Activated B cell treated with CpG ODN at 0.5 μM for 24 hours (primary cell): ENCODE results near the gene SLC35F2. TPM values are rescaled to one million over a fixed set of nuclear protein-coding genes. Genes with fewer than 3 reads are reported as not detected.

Experiments
- ATAC-seq: fragments of 200-7000 bp; cut with Tn5 transposase; one replicate; pipeline ENCODE4 v1.10.0; 2021; ENCODE audit warnings: low read depth, mild to moderate bottlenecking, moderate library complexity
- CTCF ChIA-PET: fragments of 350-600 bp; sonication (Branson Sonifier 250); formaldehyde crosslinking; loops from one replicate; lab custom pipeline; 2021; ENCODE audit warnings: antibody characterized with exemption; lab: Charles Lee
- POLR2A ChIA-PET: fragments of 350-600 bp; sonication (Branson Sonifier 250); formaldehyde crosslinking; loops from one replicate; lab custom pipeline; 2021; ENCODE audit warnings: antibody characterized with exemption; lab: Charles Lee
- DNase-seq: peaks from one replicate; pipeline ENCODE4 v3.0.0; 2022
- H3K27ac Mint-ChIP-seq: one replicate; pipeline ENCODE4 v1.8.0; 2020; ENCODE audit warnings: mixed read lengths
- H3K27me3 Mint-ChIP-seq: one replicate; pipeline ENCODE4 v1.8.0; 2021; ENCODE audit warnings: mixed read lengths
- H3K36me3 Mint-ChIP-seq: one replicate; pipeline ENCODE4 v1.8.0; 2021; ENCODE audit warnings: low read depth, mixed read lengths
- H3K4me1 Mint-ChIP-seq: one replicate; pipeline ENCODE4 v1.8.0; 2021; ENCODE audit warnings: mixed read lengths
- H3K4me3 Mint-ChIP-seq: one replicate; pipeline ENCODE4 v1.8.0; 2020; ENCODE audit warnings: mild to moderate bottlenecking, mixed read lengths
- H3K9me3 Mint-ChIP-seq: one replicate; pipeline ENCODE4 v1.8.0; 2020; ENCODE audit warnings: mixed read lengths
- CTCF ChIP-seq: fragments of 200-600 bp; IDR thresholded peaks from one replicate; pipeline ENCODE4 v1.8.0; 2022; ENCODE audit warnings: antibody characterized with exemption, mild to moderate bottlenecking
- intact Hi-C: fragments of 100-400 bp; cut with micrococcal nuclease; formaldehyde crosslinking; loops from one replicate; pipeline ENCODE4 v1.15.1; 2024
- total RNA-seq: library from RNA; stranded (reverse); gene quantifications from 2 replicates; pipeline ENCODE4 v1.2.3, GENCODE V29; 2022

Gene SLC35F2
- total RNA-seq, 1 donor from 2014 or later: 21.9 TPM

- CTCF ChIA-PET: interaction anchor here (2.0 kb wide), 1 partner anchor 12 kb away, joined by 7 read pairs; no protein-coding TSS in a partner anchor
- POLR2A ChIA-PET: interaction anchor here (0.6 to 1.9 kb wide), 2 partner anchors 9 to 11 kb away, joined by 3 to 5 read pairs; no protein-coding TSS in a partner anchor
Observed at GRCh38 chr11:107851704-107852310, 6.8 kb downstream of the SLC35F2 start.

GRCh38 chr11:107849790-107850189 is 8.8 kb downstream of the SLC35F2 start:
- no peak overlapping the region for H3K4me3 Mint-ChIP-seq
- no peak for TF ChIP-seq CTCF
- ChIA-PET CTCF (no interaction called here), POLR2A (no interaction called here)
- no peaks in the 10 kb centered on the region for H3K9me3 Mint-ChIP-seq
- intact Hi-C loops: no loop called here
- peaks cover 28% of the 10 kb centered on the region for H3K4me1 Mint-ChIP-seq
- H3K27me3 Mint-ChIP-seq: no peaks in the 10 kb centered on the region
- peaks cover 6% of the 10 kb centered on the region for H3K36me3 Mint-ChIP-seq
- no peak for DNase-seq
- H3K27ac Mint-ChIP-seq: peak overlapping the region; percentile 25
- peak; percentile 21 for ATAC-seq

More at GRCh38 chr11:107851704-107852310, 6.8 kb downstream of the SLC35F2 start:
- no peak overlapping the region for H3K27ac Mint-ChIP-seq
- H3K36me3 Mint-ChIP-seq: peaks cover 9% of the 10 kb centered on the region
- peaks cover 34% of the 10 kb centered on the region for H3K4me1 Mint-ChIP-seq
- H3K27me3 Mint-ChIP-seq: no peaks in the 10 kb centered on the region
- DNase-seq (no peak), ATAC-seq (no peak)
- H3K9me3 Mint-ChIP-seq: no peaks in the 10 kb centered on the region
- TF ChIP-seq CTCF: no peak
- intact Hi-C loops: no loop called here
- no peak overlapping the region for H3K4me3 Mint-ChIP-seq

DNA sequence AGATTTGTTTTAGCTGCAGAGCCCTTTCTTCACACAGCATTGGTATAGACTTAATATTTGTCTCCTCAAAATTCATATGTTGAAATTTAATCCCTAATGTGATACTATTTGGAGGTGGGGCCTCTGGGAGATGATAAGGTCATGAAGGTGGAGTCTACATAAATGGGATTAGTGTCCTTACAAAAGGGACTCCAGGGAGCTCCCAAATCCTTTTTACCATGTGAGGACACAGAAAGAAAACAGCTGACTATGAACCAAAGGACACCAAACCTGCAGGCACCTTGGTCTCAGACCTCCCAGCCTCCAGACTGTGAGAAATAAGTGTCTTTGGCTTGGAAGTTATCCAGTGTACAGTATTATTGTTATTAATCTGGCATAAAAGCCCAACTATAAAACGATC is 10.2 kb downstream of the SLC35F2 start:
- Mint-ChIP-seq H3K4me3 (no peak overlapping the region), H3K27me3 (no peaks in the 10 kb centered on the region), H3K4me1 (peaks cover 30% of the 10 kb centered on the region), H3K27ac (no peak overlapping the region), H3K36me3 (peaks cover 9% of the 10 kb centered on the region), H3K9me3 (no peaks in the 10 kb centered on the region)
- intact Hi-C loops: loop anchor here (1.0 kb wide), 1 partner anchor 10 kb away; the partner anchor contains the start of gene SLC35F2
- CTCF ChIA-PET: no interaction called here
- POLR2A ChIA-PET: interaction anchor here (0.9 kb wide), 1 partner anchor 391 kb away, joined by 3 read pairs; the partner anchor contains the start of gene CWF19L2
- no peak for ATAC-seq
- DNase-seq: no peak
- TF ChIP-seq CTCF: no peak

DNA sequence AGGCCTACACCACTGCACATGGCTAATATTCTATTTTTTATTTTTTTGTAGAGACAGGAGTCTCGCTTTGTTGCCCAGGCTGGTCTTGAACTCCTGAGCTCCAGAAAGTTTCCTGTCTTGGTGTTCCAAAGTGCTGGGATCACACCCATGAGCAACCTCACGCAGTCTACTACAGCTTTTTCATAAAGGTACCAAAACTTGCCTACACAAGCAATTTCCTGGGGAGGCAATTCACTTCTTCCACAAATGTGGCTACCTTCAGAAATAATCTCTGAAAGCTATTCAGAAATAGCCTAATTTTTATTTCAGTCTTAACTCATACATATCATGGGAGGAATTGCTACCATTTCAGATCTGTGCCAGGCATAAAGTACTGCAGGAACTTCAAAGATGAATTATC is 11.4 kb downstream of the SLC35F2 start:
- POLR2A ChIA-PET: interaction anchor here (0.6 to 0.7 kb wide), 2 partner anchors 17 to 44 kb away, joined by 3 to 4 read pairs; no protein-coding TSS in a partner anchor
- CTCF ChIA-PET: no interaction called here
- intact Hi-C loops: loop anchor here (1.0 kb wide), 1 partner anchor 78 kb away; no protein-coding TSS in a partner anchor
- DNase-seq (no peak), ATAC-seq (no peak)
- peaks cover 12% of the 10 kb centered on the region for H3K36me3 Mint-ChIP-seq
- H3K4me3 Mint-ChIP-seq: no peak overlapping the region
- peaks cover 39% of the 10 kb centered on the region for H3K4me1 Mint-ChIP-seq
- no peak overlapping the region for H3K27ac Mint-ChIP-seq
- H3K9me3 Mint-ChIP-seq: no peaks in the 10 kb centered on the region
- H3K27me3 Mint-ChIP-seq: no peaks in the 10 kb centered on the region
- no peak for TF ChIP-seq CTCF

GRCh38 chr11:107844041-107844440 is 14.5 kb downstream of the SLC35F2 start:
- no peaks in the 10 kb centered on the region for H3K27me3 Mint-ChIP-seq
- H3K4me1 Mint-ChIP-seq: peaks cover 51% of the 10 kb centered on the region
- CTCF ChIA-PET: no interaction called here
- H3K27ac Mint-ChIP-seq: no peak overlapping the region
- H3K36me3 Mint-ChIP-seq: peaks cover 12% of the 10 kb centered on the region
- intact Hi-C loops: no loop called here
- no peak for TF ChIP-seq CTCF
- no peak for DNase-seq
- H3K4me3 Mint-ChIP-seq: no peak overlapping the region
- no peak for ATAC-seq
- POLR2A ChIA-PET: no interaction called here
- no peaks in the 10 kb centered on the region for H3K9me3 Mint-ChIP-seq
